H1 (cell line): ENCODE results near the gene MARCHF3. TPM values are rescaled to one million over a fixed set of nuclear protein-coding genes. Genes with fewer than 3 reads are reported as not detected.

Experiments
- CTCF ChIA-PET: fragments of 300-600 bp; sonication (Branson Sonifier 250); formaldehyde crosslinking; loops from one replicate; lab custom pipeline; 2021; ENCODE audit not compliant: partially characterized antibody; lab: Charles Lee
- POLR2A ChIA-PET: fragments of 300-600 bp; sonication (Branson Sonifier 250); formaldehyde crosslinking; loops from one replicate; lab custom pipeline; 2021; ENCODE audit warnings: inconsistent platforms; ENCODE audit not compliant: partially characterized antibody; lab: Charles Lee
- DNase-seq, 2 experiments: peaks; one replicate each; pipeline versions ENCODE4 v3.0.0 to v3.0.0-alpha.2; 2010 to 2022; ENCODE audit warnings: low spot score in 2 of 2, low read depth in 1 of 2, mixed read lengths in 1 of 2
- FAIRE-seq: peaks from 2 replicates; lab custom pipeline; 2011; peaks lifted over from hg19 to GRCh38; lab: Jason Lieb, UNC
- H2AFZ ChIP-seq: 2 replicates; pipeline ENCODE4 v1.8.1; 2012; ENCODE audit warnings: low read length, inconsistent platforms
- H2AK5ac ChIP-seq: 2 replicates; pipeline ENCODE4 v1.6.1; 2013; ENCODE audit warnings: low read depth, low read length
- H2BK120ac ChIP-seq: replicated peaks from 2 replicates; pipeline ENCODE3; 2013; ENCODE audit warnings: low read depth, low read length, inconsistent platforms
- H2BK12ac ChIP-seq: 2 replicates; pipeline ENCODE4 v1.6.1; 2013; ENCODE audit warnings: low read depth, low read length
- H2BK15ac ChIP-seq: 2 replicates; pipeline ENCODE4 v1.6.1; 2013; ENCODE audit warnings: low read length
- H2BK20ac ChIP-seq: 2 replicates; pipeline ENCODE4 v1.6.1; 2013; ENCODE audit warnings: low read length
- H2BK5ac ChIP-seq: 2 replicates; pipeline ENCODE4 v1.6.1; 2013; ENCODE audit warnings: low read depth, low read length
- H3K14ac ChIP-seq: 2 replicates; pipeline ENCODE4 v1.6.1; 2013; ENCODE audit warnings: inconsistent platforms; ENCODE audit not compliant: insufficient read length
- H3K18ac ChIP-seq: 2 replicates; pipeline ENCODE4 v1.6.1; 2013; ENCODE audit warnings: low read length; ENCODE audit errors: extremely low read depth
- H3K23ac ChIP-seq: 2 replicates; pipeline ENCODE4 v1.6.1; 2013; ENCODE audit warnings: inconsistent platforms; ENCODE audit not compliant: insufficient read length
- H3K23me2 ChIP-seq: 2 replicates; pipeline ENCODE4 v1.6.1; 2013; ENCODE audit warnings: low read depth, low read length
- H3K27ac ChIP-seq: 2 replicates; pipeline ENCODE4 v1.6.1; 2011; ENCODE audit warnings: low read depth, low read length, inconsistent platforms
- H3K27me3 ChIP-seq, 4 experiments: replicated peaks in 1 of 4; 1 replicate in 1 of 4; 2 replicates in 3 of 4; pipeline versions ENCODE4 v1.6.1 to v1.8.1; 2011 to 2013; ENCODE audit warnings: low read length in 3 of 4, mild to moderate bottlenecking in 3 of 4, inconsistent platforms in 2 of 4, mixed read lengths in 2 of 4, moderate library complexity in 1 of 4; ENCODE audit not compliant: control insufficient read depth in 3 of 4, insufficient read depth in 3 of 4; ENCODE audit errors: extremely low read depth in 1 of 4
- H3K36me3 ChIP-seq, 4 experiments: 2 replicates each; pipeline versions ENCODE4 v1.6.1 to v1.8.1; 2011 to 2013; ENCODE audit warnings: mild to moderate bottlenecking in 4 of 4, low read length in 3 of 4, moderate library complexity in 2 of 4, control low read depth in 1 of 4, inconsistent platforms in 1 of 4; ENCODE audit not compliant: insufficient read depth in 4 of 4, control insufficient read depth in 2 of 4
- H3K4ac ChIP-seq: replicated peaks from 2 replicates; pipeline ENCODE3; 2013; ENCODE audit warnings: low read length, low read depth, mixed read lengths, inconsistent platforms; ENCODE audit not compliant: insufficient read length
- H3K4me1 ChIP-seq, 4 experiments: replicated peaks in 1 of 4; 1 replicate in 1 of 4; 2 replicates in 3 of 4; pipeline versions ENCODE4 v1.6.1 to v1.8.1; 2011 to 2013; ENCODE audit warnings: low read length in 3 of 4, inconsistent platforms in 2 of 4, mixed read lengths in 1 of 4; ENCODE audit not compliant: insufficient read depth in 4 of 4, control insufficient read depth in 3 of 4
- H3K4me2 ChIP-seq, 2 experiments: 2 replicates each; pipeline versions ENCODE4 v1.6.1 to v1.8.1; 2011 to 2013; ENCODE audit warnings: low read depth in 2 of 2, low read length in 2 of 2, control low read depth in 1 of 2, inconsistent platforms in 1 of 2, mild to moderate bottlenecking in 1 of 2; ENCODE audit not compliant: insufficient read depth in 1 of 2
- H3K4me3 ChIP-seq, 4 experiments: fragments of 200-600, 300-600 bp in 1 of 4; sonication (generic), shearing (Covaris generic), sonication (Bioruptor Twin) in 1 of 4; 2 replicates each; pipeline versions ENCODE4 v1.5.1 to v1.8.1; 2011 to 2016; ENCODE audit warnings: low read length in 4 of 4, low read depth in 3 of 4, control low read depth in 2 of 4, inconsistent platforms in 2 of 4, mild to moderate bottlenecking in 2 of 4, mixed read lengths in 1 of 4, moderate library complexity in 1 of 4; ENCODE audit not compliant: insufficient read depth in 2 of 4; ENCODE audit errors: extremely low read depth in 1 of 4
- H3K56ac ChIP-seq: replicated peaks from 2 replicates; pipeline ENCODE3; 2013; ENCODE audit warnings: low read depth, mild to moderate bottlenecking, mixed read lengths, low read length, inconsistent platforms; ENCODE audit not compliant: insufficient read length
- H3K79me1 ChIP-seq: 2 replicates; pipeline ENCODE4 v1.6.1; 2013; ENCODE audit warnings: low read depth, low read length, control low read depth
- H3K79me2 ChIP-seq, 2 experiments: 2 replicates each; pipeline versions ENCODE4 v1.6.1 to v1.8.1; 2012 to 2013; ENCODE audit warnings: low read length in 2 of 2, mild to moderate bottlenecking in 2 of 2, inconsistent platforms in 1 of 2; ENCODE audit not compliant: insufficient read depth in 2 of 2, control insufficient read depth in 1 of 2
- H3K9ac ChIP-seq, 4 experiments: replicated peaks in 1 of 4; 1 replicate in 1 of 4; 2 replicates in 3 of 4; pipeline versions ENCODE4 v1.6.1 to v1.8.1; 2011 to 2013; ENCODE audit warnings: low read depth in 3 of 4, low read length in 3 of 4, control low read depth in 2 of 4, mild to moderate bottlenecking in 2 of 4, moderate library complexity in 2 of 4, inconsistent platforms in 1 of 4; ENCODE audit errors: extremely low read depth in 1 of 4
- H3K9me3 ChIP-seq, 2 experiments: 2 replicates each; pipeline versions ENCODE4 v1.6.1 to v1.8.1; 2012 to 2013; ENCODE audit warnings: mild to moderate bottlenecking in 2 of 2, moderate library complexity in 2 of 2, control low read depth in 1 of 2, inconsistent platforms in 1 of 2, low read depth in 1 of 2, low read length in 1 of 2, mixed read lengths in 1 of 2; ENCODE audit not compliant: insufficient read depth in 2 of 2
- H4K20me1 ChIP-seq, 2 experiments: replicated peaks in 1 of 2; 2 replicates each; pipeline versions ENCODE3 to v1.8.1; 2011 to 2013; ENCODE audit warnings: inconsistent platforms in 2 of 2, low read length in 2 of 2, mild to moderate bottlenecking in 1 of 2; ENCODE audit not compliant: insufficient read depth in 2 of 2, control insufficient read depth in 1 of 2
- H4K5ac ChIP-seq: 2 replicates; pipeline ENCODE4 v1.6.1; 2013; ENCODE audit warnings: low read length, low read depth, mixed read lengths, inconsistent platforms; ENCODE audit not compliant: insufficient read length
- H4K8ac ChIP-seq: 2 replicates; pipeline ENCODE4 v1.8.0; 2013; ENCODE audit warnings: mild to moderate bottlenecking, moderate library complexity, low read length, inconsistent platforms; ENCODE audit not compliant: insufficient read depth; ENCODE audit errors: extremely low read depth
- H4K91ac ChIP-seq: replicated peaks from 2 replicates; pipeline ENCODE3; 2013; ENCODE audit warnings: low read length, mixed read lengths, inconsistent platforms; ENCODE audit not compliant: insufficient read length
- ATF3 ChIP-seq: IDR thresholded peaks from 2 replicates; pipeline ENCODE4 v1.6.1; 2011; ENCODE audit warnings: low read depth, mild to moderate bottlenecking, low read length; ENCODE audit not compliant: insufficient read depth
- CHD1 ChIP-seq: IDR thresholded peaks from 2 replicates; pipeline ENCODE4 v1.6.1; 2012; ENCODE audit warnings: low read depth, low read length, improper control_type of control experiment
- CREB1 ChIP-seq: IDR thresholded peaks from 2 replicates; pipeline ENCODE4 v1.6.1; 2012; ENCODE audit warnings: inconsistent platforms
- EP300 ChIP-seq, 2 experiments: IDR thresholded peaks; 1 replicate in 1 of 2; 2 replicates in 1 of 2; pipeline ENCODE4 v1.6.1; 2011 to 2012; ENCODE audit warnings: low read depth in 2 of 2, low read length in 2 of 2, mild to moderate bottlenecking in 2 of 2, borderline replicate concordance in 1 of 2, inconsistent platforms in 1 of 2, moderate library complexity in 1 of 2
- HDAC2 ChIP-seq, 2 experiments: fragments of 300-600 bp in 1 of 2; sonication (generic) in 1 of 2; IDR thresholded peaks; 2 replicates each; pipeline ENCODE4 v1.6.1; 2011 to 2012; ENCODE audit warnings: low read depth in 2 of 2, low read length in 2 of 2, mild to moderate bottlenecking in 2 of 2, moderate library complexity in 2 of 2, borderline replicate concordance in 1 of 2, inconsistent platforms in 1 of 2
- HDAC6 ChIP-seq: IDR thresholded peaks from one replicate; pipeline ENCODE4 v1.7.1; 2012; ENCODE audit warnings: low read depth, mild to moderate bottlenecking, inconsistent platforms, low read length, moderate library complexity
- KDM1A ChIP-seq: fragments of 200-600, 300-600 bp; sonication (generic); IDR thresholded peaks from 2 replicates; pipeline ENCODE4 v1.7.1; 2016; ENCODE audit warnings: mild to moderate bottlenecking, low read length, borderline replicate concordance
- POU5F1 ChIP-seq: IDR thresholded peaks from 2 replicates; pipeline ENCODE4 v1.6.1; 2011; ENCODE audit warnings: low read depth, mild to moderate bottlenecking, low read length, moderate library complexity
- SP1 ChIP-seq: IDR thresholded peaks from 2 replicates; pipeline ENCODE4 v1.6.1; 2011; ENCODE audit warnings: low read depth, low read length
- TAF1 ChIP-seq: IDR thresholded peaks from 2 replicates; pipeline ENCODE4 v1.6.1; 2011; ENCODE audit warnings: mild to moderate bottlenecking, low read depth, low read length
- TEAD4 ChIP-seq: IDR thresholded peaks from 2 replicates; pipeline ENCODE4 v1.6.1; 2012; ENCODE audit warnings: low read depth, low read length, inconsistent platforms, mixed read lengths
- polyA plus RNA-seq, 7 experiments: library from polyadenylated mRNA; depleted of rRNA in 3 of 7; stranded (reverse) in 5 of 7; unstranded in 2 of 7; fragments of >200 nt in 5 of 7; fragments of 200-250 nt in 2 of 7; gene quantifications; 1 replicate in 5 of 7; 2 replicates in 1 of 7; 4 replicates in 1 of 7; pipeline versions ENCODE4 v1.2.1 to v1.2.3, GENCODE V29; 2011 to 2013; ENCODE audit warnings: missing spikeins in 2 of 7, mixed read lengths in 2 of 7
- total RNA-seq: library from RNA; stranded (reverse); fragmentation: NEBNext Ultra II Directional; extraction: Animal tissue kit (Norgen Biotek cat#: 25700); gene quantifications from 2 replicates; pipeline ENCODE4 v1.2.1, GENCODE V29; 2021

MARCHF3 gene
- total and polyA plus RNA-seq, 2 of the 8 experiments (the other 6 are each of a cell fraction or from before 2014, with no cell fraction given) = 12.0 to 16.9 TPM

GRCh38 chr5:126959188-126959587 lies 71.2 kb downstream of the MARCHF3 start:
- no peak overlapping the region for H2BK20ac ChIP-seq
- H4K8ac ChIP-seq = no peak overlapping the region
- no peaks in the 10 kb centered on the region for H3K4me1 ChIP-seq
- ChIA-PET CTCF (no interaction called here), POLR2A (no interaction called here)
- H3K18ac ChIP-seq = no peak overlapping the region
- no peak for DNase-seq
- H3K36me3 ChIP-seq = no peaks in the 10 kb centered on the region
- H2BK5ac ChIP-seq = no peak overlapping the region
- no peak for FAIRE-seq
- H2BK15ac ChIP-seq = no peak overlapping the region
- TF ChIP-seq TEAD4 = no peak
- no peak for TF ChIP-seq POU5F1
- no peak for TF ChIP-seq CHD1
- TF ChIP-seq EP300 (IDR thresholded peaks at IDR 0.05; ENCODE audit: borderline replicate concordance in 1 of 2, low read depth in 2 of 2, low read length in 2 of 2) = no peak
- no peak for TF ChIP-seq HDAC6
- TF ChIP-seq HDAC2 (IDR thresholded peaks at IDR 0.05; ENCODE audit: borderline replicate concordance in 1 of 2, low read depth in 2 of 2, low read length in 2 of 2) = no peak
- TF ChIP-seq KDM1A = no peak
- no peak for TF ChIP-seq CREB1
- no peak for TF ChIP-seq SP1
- TF ChIP-seq ATF3 = no peak
- no peak for TF ChIP-seq TAF1
- H3K14ac ChIP-seq = no peak overlapping the region
- H3K23me2 ChIP-seq = no peaks in the 10 kb centered on the region
- no peak overlapping the region for H3K4ac ChIP-seq
- no peak overlapping the region; the same call in 1 of the 2 replicates for H2AK5ac ChIP-seq
- H3K4me3 ChIP-seq = no peak overlapping the region
- H3K9me3 ChIP-seq = no peaks in the 10 kb centered on the region
- no peaks in the 10 kb centered on the region for H3K27me3 ChIP-seq
- H3K27ac ChIP-seq = no peak overlapping the region
- H4K91ac ChIP-seq = no peak overlapping the region
- no peak overlapping the region for H3K56ac ChIP-seq
- H2AFZ ChIP-seq = no peak overlapping the region
- no peak overlapping the region for H2BK12ac ChIP-seq
- H3K23ac ChIP-seq = no peak overlapping the region
- no peak overlapping the region for H3K4me2 ChIP-seq
- H3K79me2 ChIP-seq = no peaks in the 10 kb centered on the region
- H4K20me1 ChIP-seq = no peaks in the 10 kb centered on the region
- H4K5ac ChIP-seq = no peak overlapping the region
- no peaks in the 10 kb centered on the region for H3K79me1 ChIP-seq
- H2BK120ac ChIP-seq = no peak overlapping the region
- no peak overlapping the region for H3K9ac ChIP-seq
